ENCODE measurements around the gene PNPLA2. TPM values are rescaled to one million over a fixed set of nuclear protein-coding genes. Genes with fewer than 3 reads are reported as not detected.

PNPLA2 gene
- total RNA-seq, 1 donor from 2014 or later, result 321 TPM

DNA sequence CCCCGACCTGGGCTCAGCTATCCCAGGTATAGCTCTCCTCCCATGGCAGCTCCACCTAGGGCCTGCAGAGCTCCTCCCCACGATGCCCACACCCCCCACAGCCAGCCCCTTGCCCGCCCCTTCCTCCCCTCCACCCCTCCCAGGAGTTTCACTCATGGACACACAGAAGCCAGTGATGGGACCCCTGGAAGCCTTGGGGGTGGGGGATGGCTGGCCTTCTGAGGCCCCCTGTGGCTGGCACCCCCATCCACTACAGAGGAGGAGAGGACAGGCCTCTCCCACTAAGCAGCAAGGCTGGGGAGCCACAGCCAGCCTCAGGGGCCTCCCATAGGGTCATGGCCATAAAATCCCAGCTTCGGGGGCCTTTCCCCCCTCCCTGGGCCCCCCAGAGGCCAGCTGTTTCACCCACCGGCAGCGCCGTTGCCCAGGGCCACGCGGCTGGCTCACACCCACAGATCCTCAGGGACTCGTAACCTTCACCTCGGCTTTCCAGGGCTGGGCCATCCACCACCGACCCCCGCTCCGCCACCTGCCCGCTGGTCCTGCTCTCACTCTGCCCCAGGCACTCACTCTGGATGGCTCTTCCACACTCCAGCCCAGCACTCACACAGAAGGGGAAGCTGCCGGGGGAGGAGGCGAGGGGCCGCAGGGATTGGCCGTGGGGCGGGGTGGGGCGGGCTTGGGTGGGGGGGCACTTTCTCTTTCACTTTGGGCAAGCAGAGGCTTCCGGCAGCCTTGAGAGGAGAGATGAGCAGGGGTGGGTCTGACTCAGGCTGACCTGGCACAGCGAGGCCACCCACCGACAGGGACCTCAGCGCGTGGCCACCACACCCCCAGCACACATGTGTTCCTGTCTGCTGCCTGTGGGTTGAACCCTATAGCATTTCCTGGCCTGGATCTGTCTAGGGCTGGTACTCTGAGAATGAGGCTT is 22.8 kb upstream of the PNPLA2 start:
- intact Hi-C loops (cut with DNase I), result no loop called here
- DNase-seq (ENCODE audit: missing footprints) (peak; percentile 91), ATAC-seq (peak; percentile 48)

DNA sequence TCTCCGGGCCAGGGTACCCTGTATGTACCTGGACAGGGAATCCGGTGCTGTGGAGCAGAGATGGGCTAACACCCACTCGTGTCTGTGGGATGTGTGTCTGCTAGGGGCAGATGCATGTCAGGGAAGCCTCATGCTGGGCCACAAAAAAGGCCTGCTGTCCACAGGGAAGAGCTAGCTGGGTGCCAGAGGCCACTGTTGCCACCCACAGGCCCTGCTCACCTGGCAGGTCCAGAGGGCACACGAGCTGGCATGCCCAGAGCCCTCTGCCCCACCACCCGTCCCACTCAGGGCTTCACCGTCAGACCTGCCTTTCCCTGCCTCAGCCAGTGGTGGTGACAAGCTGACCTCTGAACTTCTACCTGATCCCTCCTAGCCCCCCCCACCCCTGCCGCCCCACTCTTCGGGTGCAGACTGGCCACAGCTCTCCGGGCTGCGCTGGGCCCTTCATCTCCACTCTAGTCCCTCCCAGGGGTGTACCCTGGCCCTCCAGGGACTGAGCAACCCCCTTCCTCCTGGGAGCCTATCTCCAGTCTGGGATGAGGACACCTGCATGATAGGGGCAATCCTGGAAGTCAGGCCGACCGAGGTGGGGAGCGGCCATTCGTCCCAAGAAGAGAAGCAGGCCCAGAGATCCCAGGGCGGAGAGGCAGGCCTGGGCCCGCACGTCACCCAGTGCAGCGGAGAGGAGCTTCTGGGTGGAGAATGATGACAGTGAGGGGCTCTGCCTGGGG is 22.0 kb upstream of the PNPLA2 start:
- intact Hi-C loops (cut with DNase I), result no loop called here
- ATAC-seq (no peak), DNase-seq (ENCODE audit: missing footprints) (no peak)

DNA sequence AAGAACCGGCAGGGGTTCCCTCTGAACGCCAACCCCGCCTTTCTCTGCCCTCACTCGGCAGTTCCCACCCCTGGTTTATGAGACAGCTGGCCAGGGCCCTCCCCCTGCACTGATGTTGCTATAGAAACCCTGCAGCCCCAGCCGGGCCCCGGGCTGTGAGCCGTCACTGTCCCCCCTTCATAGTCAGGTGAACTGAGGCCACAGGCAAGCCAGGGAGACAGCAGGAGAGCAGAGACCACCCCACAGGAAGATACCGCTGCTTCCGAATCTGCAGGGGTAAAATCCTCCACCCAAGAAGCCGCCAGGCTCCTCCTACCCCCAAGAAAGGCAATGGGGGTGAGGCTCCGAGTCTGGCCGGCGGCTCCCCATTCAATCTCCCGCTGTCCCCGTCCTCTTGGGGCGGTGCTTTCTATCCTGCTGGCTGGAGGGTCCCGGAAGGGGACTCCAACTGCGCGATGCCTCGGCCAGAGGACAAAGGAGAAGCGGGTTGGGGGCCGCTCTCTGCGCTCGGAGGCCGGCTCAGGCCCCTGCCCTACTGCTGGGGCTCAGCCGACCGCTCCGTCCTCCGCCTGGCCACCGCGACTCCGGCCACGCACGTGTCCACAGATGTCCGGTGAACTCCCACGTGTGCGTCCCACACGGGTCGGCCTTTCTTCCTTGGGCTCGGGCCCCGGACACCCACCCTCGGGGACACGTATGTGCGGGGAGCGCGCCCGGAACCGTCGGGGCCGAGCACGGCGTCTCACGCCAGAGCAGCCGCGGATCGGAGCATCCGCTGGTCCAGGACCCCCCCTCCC is 21.2 kb upstream of the PNPLA2 start:
- intact Hi-C loops (cut with DNase I), result no loop called here
- DNase-seq (ENCODE audit: missing footprints) (peak; percentile 79), ATAC-seq (peak; percentile 50)

DNA sequence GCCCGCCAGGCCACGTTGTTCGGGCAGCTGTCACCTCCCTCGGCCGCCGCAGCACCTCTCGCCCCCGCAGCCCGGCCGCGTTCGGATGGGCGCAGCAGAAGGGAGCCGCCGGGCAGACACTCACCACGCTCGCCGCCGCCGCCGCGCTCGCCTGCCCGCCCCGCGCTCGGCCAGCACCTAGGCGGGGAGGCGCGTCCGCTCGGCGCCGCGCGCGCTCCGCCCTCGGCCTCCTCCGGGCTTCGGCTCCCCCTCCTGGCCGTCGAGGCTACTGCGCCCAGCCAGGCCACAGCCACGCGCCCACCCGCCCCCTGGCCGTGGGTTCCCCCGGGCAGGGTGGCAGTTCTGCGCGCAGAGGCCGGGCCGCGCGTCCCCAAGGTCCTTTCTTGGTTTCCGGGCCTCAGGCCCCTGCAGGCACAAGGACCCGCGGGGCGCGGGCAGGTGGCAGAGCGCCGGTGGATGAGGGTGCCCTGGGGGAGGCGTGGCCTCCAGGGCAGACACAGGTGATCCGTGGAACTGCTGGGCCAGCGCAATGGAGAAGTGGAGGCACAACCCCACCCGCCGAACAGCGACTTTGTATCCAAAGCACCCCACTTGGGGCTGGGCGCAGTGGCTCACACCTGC is 20.5 kb upstream of the PNPLA2 start, which contains the start of gene SLC25A22:
TSS of gene SLC25A22 (minus strand) at position 189 of the 621 bp plus-strand sequence. CDS start 3,275 bp downstream, outside the sequence.
- DNase-seq (ENCODE audit: missing footprints), result peak; percentile 89
- intact Hi-C loops (cut with DNase I), result no loop called here
- ATAC-seq, result peak; percentile 73

DNA sequence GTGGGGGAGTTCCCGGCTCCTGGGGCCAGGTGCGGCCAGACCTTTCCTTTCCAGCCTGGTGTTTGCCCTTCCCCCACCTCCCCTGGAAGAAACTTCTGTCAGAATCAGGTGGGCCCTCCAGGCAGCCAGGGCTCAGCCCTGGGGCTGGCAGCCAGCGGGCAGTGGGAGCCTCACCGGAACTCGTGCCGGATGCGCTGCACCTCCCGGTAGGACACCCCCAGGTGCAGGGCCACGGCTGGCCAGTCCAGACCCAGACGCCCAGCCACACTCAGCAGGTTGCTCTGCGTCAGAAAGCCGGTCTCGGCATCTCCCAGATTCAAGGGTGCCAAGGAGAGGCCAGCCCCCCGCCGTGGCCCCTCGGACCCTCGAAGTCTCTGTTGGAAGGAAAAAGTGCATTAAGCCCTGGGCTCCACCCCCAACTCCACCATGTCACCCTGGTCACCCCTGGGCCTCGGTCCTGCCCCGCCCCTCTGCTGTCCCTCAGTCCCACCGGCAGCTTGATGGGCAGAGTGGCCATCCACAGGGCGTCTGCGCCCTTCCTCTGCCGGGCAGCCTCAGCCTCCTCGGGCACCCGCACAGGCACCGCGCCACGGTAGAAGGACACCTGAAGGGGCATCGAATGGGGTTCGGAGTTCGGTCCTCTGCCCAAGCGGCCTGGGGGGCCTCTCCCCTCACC is 18.9 kb upstream of the PNPLA2 start:
- intact Hi-C loops (cut with DNase I), result no loop called here
- no peak for DNase-seq (ENCODE audit: missing footprints)
- ATAC-seq, result no peak

DNA sequence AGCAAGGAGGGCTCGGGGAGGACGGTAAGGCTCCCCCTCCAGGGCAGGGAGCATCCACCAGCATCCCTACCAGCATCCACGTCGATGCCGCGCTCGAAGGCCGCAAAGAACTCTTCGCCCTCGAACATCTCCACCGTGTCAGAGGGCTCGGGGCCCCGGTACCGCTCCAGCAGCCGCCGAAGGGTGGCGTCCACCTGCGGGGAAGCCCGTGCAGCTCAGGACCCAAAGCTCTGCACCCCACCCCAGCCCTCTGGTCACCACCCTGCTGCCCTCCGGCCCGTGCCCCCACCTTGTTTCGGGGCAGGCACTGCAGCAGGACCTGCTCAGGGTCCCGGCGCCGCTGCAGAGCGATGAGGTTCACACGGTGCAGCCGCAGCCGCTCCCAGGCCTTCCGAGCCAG is 18.2 kb upstream of the PNPLA2 start:
- DNase-seq (ENCODE audit: missing footprints), result peak; percentile 50
- no peak for ATAC-seq
- intact Hi-C loops (cut with DNase I), result no loop called here

DNA sequence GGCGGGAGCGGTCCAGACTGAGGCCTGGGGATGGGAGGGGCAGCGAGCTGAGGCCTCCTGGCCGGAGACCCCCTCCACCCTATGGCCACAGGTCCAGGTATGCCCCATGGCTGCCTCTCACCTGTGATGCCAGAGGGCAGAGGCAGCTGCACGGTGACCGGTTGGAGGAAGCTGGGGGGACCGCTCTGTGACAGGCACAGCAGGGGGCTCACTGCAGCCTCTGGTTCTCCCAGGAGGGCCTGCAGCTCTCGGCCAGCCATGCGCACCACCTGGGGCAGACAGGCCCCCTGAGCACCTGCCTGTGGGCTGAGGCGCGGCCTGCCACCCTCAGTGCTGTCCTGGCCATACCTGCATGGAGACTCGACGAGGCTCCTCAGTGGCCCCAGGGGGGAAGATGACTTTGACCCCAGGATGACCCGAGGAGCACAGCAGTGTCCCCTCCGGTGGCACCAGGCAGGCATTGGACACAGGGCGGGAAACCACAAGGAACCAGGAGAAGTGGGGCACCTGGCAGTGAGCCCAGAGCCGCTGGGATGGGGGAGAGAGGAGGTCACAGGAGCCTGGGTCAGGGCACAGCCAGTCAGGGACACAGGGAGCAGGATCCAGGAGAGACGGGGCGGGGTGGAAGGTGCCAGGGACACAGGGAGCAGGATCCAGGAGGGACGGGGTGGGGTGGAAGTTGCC is 17.5 kb upstream of the PNPLA2 start:
- ATAC-seq (no peak), DNase-seq (ENCODE audit: missing footprints) (no peak)
- intact Hi-C loops (cut with DNase I), result no loop called here

DNA sequence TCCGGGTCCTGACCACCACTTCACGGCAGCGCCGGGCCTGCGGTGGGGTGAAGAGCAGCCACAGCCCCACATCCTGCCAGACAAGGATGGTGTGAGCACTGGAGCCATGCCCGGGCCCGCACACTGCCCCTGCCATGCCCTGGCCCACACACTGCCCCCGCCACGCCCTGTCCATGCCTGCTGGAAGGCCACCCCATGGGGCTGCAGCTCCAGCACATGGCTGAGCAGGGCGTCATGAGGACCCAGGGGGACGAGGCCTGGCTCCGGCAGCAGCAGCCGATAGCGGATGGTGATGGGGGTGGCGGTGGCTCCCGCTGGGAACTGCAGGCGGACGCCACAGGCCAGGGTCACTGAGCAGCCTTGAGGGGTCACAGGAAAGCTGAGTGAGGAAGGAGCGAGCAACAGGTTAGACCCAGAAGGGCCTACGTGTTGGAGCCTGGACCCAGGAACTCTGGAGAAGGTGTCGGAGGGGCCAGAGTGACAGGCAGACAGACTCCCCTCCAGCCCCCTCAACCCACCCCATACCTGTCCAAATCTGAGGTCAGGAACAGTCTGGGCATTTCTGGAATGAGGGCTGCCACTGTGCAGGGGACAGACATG is 16.6 kb upstream of the PNPLA2 start:
- intact Hi-C loops (cut with DNase I), result no loop called here
- ATAC-seq (no peak), DNase-seq (ENCODE audit: missing footprints) (no peak)

DNA sequence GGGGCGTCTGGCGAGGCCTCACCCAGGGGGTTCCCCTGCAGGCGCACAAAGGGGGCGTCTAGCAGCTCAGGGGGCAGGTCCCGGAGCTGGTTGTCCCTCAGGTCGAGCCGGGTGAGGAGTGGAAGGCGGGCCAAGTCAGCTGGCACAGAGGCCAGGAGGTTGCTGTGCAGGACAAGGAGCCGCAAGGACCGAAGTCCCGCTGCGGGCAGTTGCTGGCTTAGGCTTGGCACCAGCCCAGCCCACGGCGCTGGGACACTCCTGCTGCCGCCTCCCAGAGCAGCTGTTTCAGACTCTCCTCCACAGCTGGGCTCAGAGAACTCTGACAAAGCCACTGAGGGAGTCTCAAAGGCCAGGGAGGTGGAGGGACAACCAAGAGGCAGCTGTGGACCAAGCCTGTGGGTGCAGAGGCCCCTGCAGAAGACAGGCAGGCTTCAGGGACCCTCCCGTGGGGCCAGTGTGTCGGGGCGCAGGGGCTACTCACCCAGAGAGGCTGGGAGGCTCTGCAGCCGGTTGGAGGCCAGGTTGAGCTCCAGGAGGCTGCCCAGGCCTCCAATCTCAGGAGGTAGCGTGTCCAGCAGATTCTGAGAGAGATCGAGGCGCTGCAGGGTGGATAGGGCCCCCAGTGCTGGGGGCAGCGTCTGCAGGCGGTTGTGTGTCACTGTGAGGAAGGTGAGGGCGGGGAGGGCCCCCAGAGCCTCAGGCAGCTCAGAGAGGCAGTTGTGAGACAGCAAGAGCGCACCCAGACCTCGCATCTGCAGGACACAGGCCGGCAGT is 15.8 kb upstream of the PNPLA2 start:
- no peak for ATAC-seq
- intact Hi-C loops (cut with DNase I), result no loop called here
- DNase-seq (ENCODE audit: missing footprints), result no peak

DNA sequence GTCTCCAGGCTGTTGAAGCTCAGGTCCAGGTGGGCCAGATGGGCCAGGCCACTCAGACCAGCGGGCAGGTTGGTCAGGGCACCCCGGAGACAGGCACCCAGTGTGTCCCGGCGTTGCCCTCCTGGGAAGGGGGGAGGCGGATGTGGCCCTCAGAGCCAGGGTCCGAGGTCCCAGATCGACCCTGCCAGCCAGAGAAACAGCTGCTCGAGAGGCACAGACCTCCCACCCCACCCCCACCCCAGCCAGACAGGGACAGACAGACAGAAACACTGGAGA is 15.3 kb upstream of the PNPLA2 start:
- DNase-seq (ENCODE audit: missing footprints), result no peak
- no peak for ATAC-seq
- intact Hi-C loops (cut with DNase I), result no loop called here

DNA sequence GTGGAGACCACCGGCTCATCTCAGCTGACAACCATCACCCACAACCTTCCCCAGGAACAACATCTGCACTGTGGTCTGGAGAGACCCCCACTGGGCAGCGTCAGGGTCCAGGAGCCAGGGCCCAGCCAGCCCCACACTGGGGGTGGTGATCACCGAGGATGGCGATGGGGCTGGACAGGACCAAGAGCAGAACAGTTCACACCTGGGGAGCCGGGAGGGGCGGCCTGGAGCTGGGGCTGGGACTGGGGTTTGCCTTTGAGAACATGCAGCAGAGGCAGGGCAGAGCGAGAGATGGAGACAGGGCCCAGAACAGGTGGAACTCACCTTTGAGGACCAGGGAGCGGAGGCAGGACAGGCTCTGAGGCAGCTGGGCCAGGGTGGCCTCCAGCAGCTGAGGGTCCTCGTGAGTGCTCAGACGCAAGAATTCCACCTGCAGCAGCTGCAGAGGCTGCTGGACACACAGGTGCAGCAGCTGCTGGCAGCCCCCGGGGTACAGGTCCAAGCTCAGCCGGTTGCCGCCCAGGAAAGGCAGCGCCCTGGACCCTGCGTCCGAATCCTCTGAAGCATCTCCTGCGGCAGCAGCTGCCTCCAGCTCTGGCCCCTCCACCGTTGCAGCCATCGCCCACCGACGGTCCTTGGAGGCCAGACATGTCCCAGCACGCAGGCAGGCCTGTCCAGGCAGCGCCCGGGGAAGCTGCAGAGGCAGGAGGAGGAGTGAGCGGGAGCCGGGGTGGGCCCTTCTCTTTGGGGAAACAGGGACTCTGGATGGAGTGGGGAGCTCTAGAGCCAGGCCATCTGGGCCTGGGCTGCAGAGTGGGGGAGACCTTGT is 14.7 kb upstream of the PNPLA2 start:
- ATAC-seq, result no peak
- intact Hi-C loops (cut with DNase I), result no loop called here
- DNase-seq (ENCODE audit: missing footprints), result no peak

DNA sequence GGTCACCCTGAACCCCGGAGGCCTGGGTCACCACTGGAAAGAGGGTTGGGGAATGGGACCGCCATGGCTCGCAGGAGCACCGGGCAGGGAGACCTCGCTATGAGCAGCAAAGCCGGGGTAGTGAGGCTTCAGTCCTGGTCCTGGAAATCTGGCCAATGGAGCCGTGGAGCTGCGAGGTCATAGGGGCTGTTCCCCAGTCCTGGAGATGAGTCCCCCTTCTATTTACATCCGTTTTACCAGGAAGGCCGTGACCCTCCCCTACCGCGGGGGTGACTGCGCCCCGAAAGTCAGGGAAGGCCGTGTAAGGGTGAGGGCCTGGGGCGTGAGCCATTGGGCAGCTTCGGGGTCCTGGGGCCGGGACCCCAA is 14.1 kb upstream of the PNPLA2 start:
- no peak for DNase-seq (ENCODE audit: missing footprints)

DNA sequence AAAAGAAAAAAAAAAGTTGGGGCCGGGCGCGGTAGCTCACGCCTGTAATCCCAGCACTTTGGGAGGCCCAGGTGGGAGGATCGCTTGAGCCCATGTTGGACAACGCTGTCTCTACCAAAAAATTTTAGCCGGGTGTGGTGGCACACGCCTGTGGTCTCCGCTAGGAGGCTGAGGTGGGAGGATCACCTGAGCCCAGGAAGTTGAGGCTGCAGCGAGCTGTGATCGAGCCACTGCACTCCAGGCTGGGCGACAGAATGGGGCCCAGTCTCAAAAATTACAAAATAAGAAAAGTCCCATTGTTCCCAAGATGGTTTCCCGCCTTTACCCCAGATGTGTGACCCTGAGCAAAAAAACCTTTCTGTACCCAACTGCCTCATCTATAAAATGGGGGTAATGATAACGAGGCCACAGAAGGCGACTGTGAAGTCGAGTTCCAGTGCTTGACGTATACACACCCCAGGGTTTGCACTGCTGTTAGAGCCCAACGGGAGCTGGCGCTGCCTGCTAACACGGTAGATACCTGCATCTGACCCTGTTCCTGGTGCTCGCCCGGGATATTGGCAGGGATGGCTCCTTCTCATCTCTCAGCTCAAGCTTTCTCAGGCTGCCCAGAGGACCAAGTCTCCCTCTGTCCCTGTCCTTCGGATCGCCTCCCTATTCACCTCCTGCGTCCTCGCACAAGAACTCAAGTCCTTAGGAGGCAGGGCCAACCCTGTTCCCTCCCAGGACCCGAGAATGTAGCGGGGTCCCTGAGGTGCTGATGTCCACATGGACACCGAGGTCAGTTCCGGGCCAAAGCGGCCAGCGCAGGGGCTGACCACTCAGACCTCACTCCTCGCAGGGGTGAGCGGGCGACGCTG is 10.1 kb upstream of the PNPLA2 start:
- DNase-seq (ENCODE audit: missing footprints), result no peak
- intact Hi-C loops (cut with DNase I), result loop anchor here (5.0 kb wide), 1 partner anchor 34 kb away; the partner anchor contains the start of genes POLR2L and TSPAN4
- ATAC-seq, result no peak

More for the DNA sequence above, 14.1 kb upstream of the PNPLA2 start:
- intact Hi-C loops (cut with DNase I), result no loop called here
- no peak for ATAC-seq

DNA sequence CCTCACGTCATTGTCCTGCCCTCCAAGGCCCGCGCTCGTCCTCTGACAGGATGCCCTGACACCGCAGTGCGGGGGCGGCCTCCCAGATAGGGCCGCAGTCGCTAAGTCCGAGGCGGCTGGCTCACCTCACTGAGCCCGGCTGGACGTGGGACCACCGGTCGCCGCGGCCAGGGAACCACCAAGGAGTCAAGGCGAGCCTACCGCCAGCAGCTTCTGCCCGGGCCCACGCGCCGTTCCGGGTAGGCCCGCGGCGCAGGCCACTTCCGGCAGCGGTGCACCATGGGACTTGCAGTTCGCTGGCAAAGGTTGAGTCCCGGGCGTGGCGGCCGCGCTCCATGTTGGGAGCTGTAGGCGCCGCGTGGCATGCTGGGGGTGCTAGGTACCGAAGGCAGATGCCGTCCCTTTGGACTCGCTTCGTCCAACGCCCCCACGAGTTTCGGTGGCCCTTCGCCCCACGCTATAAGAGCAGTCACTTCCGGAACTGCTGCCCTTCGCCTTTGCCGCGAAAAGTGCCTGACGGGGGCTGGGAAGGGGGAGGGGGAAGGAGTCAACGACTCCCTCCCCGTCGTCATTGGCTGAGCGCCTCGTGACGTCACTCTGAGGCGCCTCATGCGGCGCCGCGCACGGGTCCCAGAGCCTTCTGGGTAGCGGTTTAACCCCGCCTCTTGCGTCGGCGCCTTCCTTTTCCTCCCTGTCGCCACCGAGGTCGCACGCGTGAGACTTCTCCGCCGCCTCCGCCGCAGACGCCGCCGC is 9.3 kb upstream of the PNPLA2 start, which contains the start of gene RPLP2:
TSS of gene RPLP2 (plus strand) at position 681 of the 753 bp plus-strand sequence. CDS start 268 bp downstream, outside the sequence.
- intact Hi-C loops (cut with DNase I), result loop anchor here (5.0 kb wide), 1 partner anchor 33 kb away; the partner anchor contains the start of genes POLR2L and TSPAN4
- ATAC-seq (peak; percentile 93), DNase-seq (ENCODE audit: missing footprints) (peak; percentile 100)

Data from Right ventricle myocardium inferior (tissue), 1 donor.